GM18907 (cell line): ENCODE measurements around the gene PARD3B.

Source experiments
- ATAC-seq: cut with Tn5 transposase; IDR thresholded peaks from one replicate; pipeline ENCODE4 v1.9.1; 2021; ENCODE audit warnings: mild to moderate bottlenecking, moderate library complexity; ENCODE audit not compliant: unreplicated experiment

Gene PARD3B

DNA sequence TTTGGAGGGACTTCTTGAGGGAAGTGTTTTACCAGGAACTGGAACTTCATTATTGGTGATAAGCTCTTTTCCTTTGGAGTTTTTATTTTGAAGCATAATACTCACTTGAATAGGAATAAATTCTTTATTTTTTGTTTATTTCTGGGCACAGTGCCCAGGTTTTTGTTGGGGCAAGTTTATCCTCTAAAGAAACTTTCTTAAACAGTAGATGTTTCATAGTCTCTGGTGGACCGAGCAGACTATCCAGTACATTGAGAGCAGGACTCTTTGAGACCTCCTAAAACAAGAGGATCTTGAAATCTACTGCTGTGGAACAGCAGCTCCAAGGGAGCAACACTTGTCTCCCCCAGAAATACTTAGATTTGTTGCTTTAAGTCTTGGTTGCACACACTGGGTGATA lies 109.4 kb downstream of the PARD3B start:
- ATAC-seq, result no peak

DNA sequence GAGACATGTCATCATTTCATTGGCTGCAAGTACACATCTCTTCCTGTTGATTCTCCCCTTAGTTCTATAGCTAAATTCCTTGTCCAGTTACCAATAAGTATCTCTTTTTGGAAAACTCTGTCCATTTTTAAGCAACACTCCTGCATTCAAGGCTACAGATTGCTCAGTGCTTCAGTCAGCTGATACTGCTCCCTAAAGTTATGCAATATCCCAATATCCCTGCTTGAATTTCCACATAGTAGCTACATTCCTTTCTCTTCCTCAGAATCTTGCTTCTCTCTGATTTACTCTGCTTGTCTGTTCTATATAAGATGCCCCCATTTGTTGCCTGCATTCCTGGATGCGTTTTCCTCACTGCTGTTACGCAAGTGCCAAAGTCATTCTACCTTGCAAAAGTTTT lies 109.8 kb downstream of the PARD3B start:
- no peak for ATAC-seq

DNA sequence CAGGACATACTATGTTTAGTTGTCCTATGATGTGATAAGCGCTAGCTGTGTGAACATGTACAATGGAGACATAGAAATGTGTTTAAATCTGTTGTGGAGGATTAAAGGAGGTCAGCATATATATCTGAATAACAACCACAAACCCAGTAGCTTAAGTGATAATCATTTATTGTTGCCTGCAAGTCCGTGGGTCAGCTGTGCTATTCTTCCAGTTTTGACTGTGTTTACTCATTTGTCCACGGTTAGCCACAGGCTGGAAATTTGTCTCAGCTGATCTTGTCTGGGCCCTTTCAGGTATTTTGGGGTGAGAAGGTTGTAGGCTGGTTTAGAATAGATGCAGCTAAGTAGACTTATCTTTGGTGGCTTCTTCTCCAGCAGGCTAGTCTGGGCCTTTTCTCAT lies 110.4 kb downstream of the PARD3B start:
- no peak for ATAC-seq

DNA sequence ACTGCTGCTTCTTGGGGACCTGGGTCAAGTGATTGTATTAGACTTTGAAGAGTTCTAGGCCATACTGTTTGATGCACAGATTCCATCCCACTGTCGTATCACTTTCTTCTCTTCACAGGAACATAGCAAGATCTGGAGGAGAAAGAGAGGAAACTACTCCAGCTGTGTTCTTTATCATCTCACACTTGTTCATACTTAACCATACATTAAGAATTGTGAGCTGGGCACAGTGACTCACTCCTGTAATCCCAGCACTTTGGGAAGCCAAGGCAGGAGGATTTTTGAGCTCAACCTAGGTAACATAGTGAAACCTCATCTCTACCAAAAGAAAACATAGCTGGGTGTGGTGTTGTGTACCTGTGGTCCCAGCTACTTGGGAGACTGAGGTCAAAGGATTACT lies 111.7 kb downstream of the PARD3B start:
- ATAC-seq, result no peak

DNA sequence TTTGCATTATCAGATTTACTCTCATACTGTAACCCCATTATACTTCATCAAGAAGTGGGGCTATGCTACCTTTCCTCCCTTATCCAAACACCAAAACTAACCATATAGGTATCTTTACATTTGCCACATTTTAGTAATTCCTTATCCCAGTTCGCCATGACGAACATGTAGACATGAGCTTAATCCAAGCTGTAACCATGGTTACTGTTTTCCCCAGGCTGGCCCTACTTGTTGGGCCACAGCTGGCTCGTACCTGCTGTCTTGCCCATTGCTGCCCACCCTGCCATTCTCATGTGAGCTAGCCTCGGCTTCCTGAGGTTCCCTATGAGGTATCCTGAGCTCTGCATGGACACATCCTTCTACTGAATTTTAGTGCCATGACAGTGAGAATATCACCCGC lies 117.7 kb downstream of the PARD3B start:
- ATAC-seq, result no peak

DNA sequence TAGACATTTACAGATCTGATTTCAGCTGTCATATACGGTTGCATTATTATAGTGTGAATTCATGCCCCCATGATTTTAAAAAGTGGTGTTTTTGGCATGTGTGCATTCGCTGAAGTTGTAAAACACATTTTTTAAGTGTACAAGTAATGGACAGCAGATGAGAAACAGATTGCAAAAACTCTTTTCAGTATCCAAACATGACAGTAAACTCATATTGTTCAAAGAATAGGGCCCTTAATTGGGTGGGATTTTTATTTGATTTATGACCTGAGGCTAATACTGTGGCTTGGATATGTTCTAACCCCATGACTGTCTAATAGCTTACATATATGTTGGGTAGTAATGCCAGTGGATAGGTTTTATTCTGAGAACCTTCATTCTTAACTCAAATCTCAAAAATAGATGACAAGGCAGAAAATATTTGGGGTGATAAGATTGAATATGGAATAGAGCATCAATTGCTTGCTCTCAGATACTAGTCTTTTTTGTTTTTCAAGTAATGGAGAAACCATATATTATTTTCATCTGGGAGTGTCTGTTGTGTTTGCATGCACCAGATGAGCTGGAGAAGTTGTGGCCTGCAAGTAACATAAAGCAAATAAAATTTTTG lies 118.6 kb downstream of the PARD3B start:
- ATAC-seq, result no peak

DNA sequence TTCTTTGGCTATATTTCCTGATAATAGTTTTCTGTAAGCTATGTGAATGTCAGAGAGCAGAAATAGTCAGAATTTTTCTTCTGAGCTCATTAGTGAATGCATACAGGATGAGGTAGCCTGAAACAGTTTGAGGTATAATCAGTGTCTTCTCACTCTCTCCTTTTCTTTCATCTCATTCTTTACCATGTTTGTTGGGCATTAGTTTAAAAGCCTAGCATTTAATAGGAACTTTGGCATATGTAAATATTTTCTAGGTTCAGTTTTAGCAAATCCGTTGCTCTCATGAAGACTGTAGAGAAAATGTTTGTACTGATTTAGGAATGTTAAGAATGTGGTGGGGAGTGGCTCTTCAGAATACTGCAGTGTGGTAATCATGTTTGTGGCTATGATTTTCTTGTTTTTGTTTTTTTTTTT lies 119.4 kb downstream of the PARD3B start:
- no peak for ATAC-seq

DNA sequence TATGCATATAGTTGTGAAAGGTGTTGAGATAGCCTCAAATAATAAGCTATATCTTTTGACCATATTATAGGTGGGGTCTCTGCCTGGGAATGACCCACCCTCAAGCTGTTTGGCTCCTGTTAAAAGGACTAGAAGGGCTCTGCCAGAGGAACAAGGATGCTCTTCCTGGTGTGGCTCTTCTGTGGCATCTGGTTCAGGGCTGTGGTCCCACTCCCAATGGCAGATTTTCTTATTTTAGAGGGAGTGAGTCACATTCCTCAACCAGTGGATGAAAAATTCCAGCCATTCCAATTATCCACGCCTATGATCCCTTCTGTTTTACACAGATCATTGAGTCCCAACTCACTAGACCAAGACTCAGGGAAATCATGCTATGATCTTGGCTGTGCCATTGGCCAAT lies 119.9 kb downstream of the PARD3B start:
- ATAC-seq, result no peak

DNA sequence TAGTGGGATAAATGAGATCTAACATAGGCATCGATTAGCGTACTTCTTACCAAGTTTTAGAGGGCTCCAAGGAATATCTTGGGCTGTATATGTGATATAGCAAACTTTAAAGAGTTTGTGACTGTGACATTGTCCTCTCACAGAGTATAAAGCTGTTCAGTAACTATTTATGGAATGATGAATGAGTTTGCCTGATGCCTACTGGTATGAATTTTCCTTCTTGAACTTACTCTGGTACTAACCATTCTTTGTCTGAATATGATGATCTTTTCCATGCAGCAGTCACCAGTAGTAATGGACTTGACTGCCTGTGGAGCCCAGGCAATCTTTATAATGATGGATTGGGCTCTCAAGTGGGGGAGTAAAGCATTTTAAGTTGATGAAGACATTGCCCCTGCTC lies 120.5 kb downstream of the PARD3B start:
- no peak for ATAC-seq

DNA sequence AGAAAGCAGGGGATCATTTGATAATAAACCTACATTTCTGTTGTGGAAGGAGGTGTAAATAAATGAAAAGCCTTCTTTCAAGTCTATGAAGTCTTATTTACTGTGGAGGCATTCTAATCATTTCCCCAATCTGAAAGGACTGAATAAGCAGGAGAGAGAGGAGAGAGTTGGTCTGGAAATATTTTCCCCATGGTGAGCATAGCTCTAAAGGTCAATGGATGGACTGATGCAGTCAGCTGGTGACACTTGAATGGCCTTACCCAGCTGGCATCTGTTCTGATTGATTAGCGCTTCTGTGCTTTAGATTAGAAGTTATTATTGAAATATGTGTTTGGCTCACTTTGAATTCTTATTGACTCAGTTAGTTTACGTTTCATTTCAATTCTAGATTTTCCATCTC lies 122.7 kb downstream of the PARD3B start:
- ATAC-seq, result no peak

DNA sequence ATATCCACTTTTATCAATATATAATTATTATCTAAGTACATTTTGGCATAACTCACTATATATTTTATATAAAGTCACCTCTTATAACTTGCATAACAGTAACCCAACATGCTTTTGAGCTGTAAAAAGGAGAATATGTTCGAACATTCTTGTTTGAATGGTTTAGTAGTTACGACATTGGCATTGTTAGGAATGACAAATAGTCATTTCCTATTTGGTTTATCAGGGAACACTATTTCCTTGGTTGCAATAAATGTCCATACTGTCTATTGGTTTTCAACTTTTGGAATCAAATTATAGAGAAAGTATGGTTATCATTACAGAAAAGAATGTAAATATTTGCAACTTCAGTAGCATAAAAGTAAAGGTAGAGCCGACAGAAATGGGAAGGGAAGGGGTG lies 124.1 kb downstream of the PARD3B start:
- no peak for ATAC-seq

DNA sequence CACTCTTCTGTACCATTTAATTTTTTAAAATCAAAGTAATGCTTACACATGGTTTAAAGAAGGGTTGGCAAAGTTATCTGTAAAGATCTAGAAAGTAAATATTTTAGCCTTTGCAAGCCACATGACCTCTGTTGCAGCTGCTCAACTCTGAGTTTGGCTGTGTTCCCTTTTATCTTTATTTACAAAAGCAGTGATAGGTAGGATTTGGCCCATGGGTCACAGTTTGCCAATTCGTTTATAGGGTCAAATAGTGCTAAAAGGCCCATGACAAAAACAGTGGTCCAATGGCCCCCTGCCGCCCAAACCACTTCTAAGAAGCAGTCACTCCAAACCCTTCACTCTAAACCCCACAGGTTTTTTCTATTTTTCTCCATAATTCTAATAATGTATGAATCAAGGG lies 124.8 kb downstream of the PARD3B start:
- ATAC-seq, result no peak

DNA sequence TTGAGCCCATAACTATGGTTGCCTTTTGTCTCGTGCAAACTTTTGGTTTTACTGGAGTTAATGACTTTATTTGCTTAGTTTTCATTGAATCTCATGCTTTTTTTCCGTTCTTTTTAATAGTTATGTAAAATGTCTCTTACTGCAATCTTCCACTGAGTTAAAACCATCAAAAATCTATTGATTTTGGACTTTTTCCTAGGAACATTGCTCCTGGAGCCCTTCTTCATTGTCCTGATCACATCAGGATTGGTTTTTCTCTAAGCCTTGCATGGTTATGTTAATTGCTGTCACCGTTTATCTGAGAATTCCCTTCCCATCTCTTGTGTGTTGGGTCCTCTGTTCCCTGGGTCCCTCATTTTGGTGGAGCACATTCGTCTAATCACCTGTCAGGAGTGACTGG lies 125.5 kb downstream of the PARD3B start:
- ATAC-seq, result no peak

DNA sequence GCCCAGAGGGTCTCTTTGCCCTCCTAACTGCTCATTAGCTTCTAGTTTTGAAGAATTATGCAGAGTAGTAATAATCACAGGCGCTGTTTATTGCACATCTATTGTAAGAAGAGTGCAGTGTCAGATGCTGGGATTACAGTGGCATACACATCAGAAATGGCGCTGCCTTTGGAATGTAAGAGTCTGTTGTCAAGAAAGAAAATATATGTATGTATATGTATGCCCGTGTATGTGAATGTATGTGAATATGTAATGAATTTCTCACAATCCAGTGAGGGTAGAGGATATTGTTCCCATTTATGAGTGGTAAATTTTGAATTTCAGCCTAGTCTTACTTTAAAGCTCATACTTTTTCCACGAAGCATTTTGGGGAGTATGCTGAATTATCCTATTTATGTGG lies 127.5 kb downstream of the PARD3B start:
- ATAC-seq, result no peak

DNA sequence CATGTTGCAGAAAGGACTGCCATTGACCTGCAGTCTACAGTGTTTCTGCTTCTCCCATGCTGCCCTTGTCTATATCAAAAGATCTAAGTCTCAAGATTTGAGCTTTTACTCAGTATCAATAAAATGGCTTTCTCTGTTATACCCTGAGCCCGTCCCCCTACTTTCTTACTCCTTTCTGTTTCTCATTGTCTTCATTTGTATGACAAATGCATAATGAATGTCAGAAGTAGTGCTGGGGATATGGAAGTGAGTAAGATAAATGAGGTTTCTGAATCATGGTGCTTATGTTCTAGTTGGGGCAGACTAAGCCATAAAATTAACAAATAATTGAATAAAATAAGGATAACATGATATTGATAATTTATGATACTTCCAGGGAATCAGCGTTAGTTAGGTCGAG lies 128.6 kb downstream of the PARD3B start:
- ATAC-seq, result no peak

DNA sequence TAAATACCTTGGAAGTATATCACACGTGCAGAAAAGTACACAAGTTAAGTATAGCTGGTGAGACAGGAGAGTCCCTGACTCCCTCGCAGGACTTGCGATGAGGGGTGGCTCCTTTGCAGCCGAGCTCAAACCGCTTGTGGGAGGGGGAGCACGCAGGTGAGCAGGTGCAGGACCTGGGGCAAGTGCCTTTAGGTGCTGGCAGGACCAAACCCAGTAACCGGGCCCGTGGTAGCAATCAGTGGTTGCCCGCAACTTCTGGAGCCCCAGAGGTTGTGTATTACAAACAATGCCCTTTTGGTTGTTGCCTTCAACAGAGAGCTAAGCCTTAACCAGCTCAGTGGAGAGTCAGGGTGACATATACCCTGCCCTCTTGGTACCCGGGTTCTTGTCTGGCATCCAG lies 132.8 kb downstream of the PARD3B start:
- ATAC-seq, result no peak

DNA sequence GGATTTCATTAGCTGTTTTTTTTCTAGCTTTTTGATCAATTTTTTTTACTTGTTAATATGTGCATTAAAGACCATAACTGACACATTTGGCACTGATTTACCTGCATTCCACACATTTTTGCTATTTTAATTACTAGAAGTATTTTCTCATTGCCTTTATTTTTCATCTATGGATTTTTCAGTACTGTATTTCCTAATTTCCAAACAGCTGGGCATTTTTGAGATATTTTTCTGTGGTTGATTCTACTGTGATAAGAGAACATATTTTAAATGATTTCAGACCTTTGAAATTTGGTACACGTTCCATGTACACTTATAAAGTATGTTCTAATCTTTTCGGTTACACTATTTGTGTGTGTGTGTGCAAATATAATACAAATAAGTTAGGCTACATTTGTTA lies 135.3 kb downstream of the PARD3B start:
- no peak for ATAC-seq

DNA sequence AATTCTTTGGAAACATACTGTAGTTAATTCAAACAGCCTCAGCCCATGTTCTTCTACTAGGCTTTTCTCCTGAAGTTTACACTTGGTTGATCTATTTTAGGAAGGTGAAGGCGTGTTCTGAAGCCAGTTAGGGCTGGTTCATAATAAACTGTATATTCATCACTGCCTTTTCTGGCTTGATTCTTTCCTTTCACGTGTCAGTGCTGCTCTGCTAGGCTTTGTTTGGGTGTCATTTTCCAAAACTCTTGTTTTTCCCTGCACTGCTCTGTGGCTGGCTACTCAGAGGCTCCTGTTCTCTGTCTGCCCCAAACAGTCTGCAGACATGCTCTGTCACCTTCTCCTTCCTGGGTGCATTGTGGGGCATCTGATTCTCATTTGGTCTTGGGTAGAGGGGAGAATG lies 136.1 kb downstream of the PARD3B start:
- ATAC-seq, result no peak

DNA sequence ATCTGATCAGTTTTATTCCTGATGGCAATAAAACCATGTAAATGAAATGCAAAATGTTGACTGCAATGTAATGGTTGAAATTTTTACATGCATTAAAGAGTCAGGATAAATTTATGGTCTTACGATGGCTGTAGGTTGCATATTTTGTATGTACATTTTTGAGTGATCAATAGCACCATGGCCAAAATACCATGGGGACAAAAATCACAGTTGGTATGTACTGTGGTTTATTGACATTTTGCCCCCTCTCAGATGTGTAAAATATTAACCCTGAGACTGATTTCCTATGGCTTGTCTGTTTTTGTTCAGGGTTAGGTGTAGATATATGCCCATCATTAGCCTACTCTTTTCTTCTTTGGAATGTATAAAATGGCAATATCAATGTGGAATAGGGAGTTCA lies 138.1 kb downstream of the PARD3B start:
- no peak for ATAC-seq

DNA sequence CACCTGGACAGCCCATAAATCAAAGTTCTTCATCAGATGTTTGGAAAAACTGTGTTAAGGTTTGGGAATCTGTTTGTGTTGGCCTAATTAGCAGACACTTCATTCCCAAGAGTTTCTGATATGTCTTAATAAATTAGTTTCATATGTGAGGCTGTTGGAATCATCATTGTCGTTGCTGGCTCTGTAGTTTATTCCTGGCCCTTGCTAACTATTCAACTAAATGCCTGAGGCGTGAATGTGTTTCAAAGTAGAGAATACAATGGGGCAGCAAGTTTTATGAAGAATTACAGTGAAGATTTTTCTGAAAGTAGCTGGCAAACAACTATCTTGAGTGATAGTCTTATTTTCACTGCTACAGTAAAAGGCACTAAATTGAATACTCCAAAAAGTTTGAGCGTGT lies 141.1 kb downstream of the PARD3B start:
- ATAC-seq, result no peak

DNA sequence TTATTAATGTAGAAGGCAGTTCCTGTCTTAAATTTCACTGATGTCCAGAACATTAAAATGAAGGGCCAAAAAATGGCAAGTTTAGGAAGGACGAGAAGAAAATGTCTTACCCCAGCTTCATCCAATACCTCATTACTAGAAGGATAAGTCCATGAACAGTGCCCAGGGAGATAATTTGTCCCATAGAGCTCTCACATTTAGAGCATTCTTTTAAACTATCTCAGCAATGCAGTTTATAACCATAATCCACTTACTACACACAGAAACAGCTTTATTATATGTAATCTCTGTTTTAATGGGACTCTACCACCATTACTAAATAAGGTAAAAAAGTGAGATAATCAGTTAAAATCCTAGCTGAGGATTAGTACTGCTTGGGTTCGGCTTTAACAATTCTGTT lies 142.5 kb downstream of the PARD3B start:
- ATAC-seq, result no peak

DNA sequence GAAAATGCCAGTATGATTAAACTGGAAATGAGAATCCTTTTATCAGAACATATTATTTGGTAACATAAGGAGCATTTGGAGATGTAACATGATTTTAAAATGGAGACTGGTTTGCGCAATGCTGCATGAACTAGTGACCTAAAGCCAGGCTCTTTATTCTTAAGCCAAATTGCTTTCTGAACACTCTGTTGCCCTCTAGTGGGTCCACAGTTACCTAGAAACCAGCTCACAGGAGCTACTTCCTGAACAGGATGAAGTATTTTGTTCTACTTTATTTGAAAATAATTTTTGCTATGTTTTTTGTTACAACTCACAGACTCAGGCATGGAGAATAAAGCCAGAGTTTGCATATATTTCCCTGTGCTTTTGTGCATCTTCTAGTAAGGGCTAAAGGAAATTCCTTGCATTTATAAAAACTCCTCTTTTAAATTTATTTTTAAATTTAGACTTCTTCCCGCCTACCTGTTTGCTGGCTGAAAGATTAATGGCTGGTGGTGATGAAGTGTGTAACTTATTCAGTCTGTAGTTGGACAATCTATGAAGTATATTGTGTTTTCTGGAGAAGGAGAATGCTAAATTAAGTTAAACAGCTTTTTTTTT lies 146.7 kb downstream of the PARD3B start:
- peak; percentile 60 for ATAC-seq

DNA sequence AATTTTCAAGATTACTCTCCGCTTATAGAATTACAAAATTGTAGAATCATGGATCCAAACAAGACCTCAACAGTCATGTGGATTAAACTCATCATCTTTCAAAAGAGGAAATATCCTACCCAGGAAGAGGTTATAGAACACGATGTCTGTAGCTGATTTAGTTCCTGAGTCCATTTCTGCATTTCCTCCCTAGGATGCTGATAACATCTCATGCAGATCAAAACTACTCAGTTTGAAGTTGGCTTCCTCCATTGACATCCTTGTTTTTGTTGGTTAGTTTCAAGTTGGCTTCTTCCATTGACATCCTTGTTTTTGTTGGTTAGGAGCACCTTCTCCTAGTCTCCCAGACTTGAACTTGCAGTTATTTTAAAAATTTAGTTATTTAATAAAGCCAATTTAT lies 147.5 kb downstream of the PARD3B start:
- ATAC-seq, result no peak
